ENCODE measurements around the gene MEGF10. TPM values are rescaled to one million over a fixed set of nuclear protein-coding genes. Genes with fewer than 3 reads are reported as not detected.

The MEGF10 gene
- total and polyA plus RNA-seq, 2 donors (not counting 1 experiment from before 2014, with no cell fraction given) = not detected

DNA sequence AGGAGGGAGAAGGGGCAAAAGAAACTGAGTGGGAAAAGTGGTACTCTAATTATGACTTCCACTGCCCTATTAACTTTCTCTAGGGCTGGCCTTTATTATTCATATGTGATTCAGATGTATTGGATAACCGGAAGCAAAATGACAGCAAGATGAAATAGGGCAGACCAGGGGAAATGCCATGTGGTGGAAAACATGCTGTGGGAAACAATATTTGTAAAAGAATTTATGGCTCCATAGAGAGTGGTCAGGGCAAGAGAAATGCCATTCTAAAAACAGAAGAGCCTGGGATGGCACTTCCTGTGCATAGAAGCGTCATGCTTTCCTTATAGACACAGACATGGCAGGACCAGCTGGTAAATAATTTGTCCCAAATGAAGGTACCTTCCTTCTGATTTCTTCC is 67.7 kb downstream of the MEGF10 start:
- no peak for ATAC-seq (ENCODE audit: low read depth)
- Histone ChIP-seq H2AFZ (ENCODE audit: insufficient read depth, low read depth, low read length, poor library complexity, severe bottlenecking) (no peak overlapping the region), H3K27ac (ENCODE audit: low read length in 2 of 2) (no peak overlapping the region), H3K36me3 (replicated peaks in 1 of 2; ENCODE audit: control extremely low read depth in 1 of 2, control insufficient read depth in 1 of 2, extremely low read depth in 1 of 2, insufficient read depth in 2 of 2, low read length in 1 of 2) (no peaks in the 10 kb centered on the region), H3K27me3 (replicated peaks in 1 of 4; ENCODE audit: control extremely low read depth in 1 of 4, control insufficient read depth in 3 of 4, insufficient read depth in 4 of 4, low read length in 3 of 4) (no peaks in the 10 kb centered on the region), H3K9me3 (ENCODE audit: control extremely low read depth in 1 of 3, control insufficient read depth in 2 of 3, insufficient read depth in 1 of 3, low read length in 2 of 3) (no peaks in the 10 kb centered on the region), H4K20me1 (ENCODE audit: control insufficient read depth, insufficient read depth, low read length, poor library complexity, severe bottlenecking) (no peaks in the 10 kb centered on the region), H3K4me1 (ENCODE audit: control insufficient read depth in 2 of 2, insufficient read depth in 2 of 2, low read length in 2 of 2) (no peaks in the 10 kb centered on the region), H3K4me3 (ENCODE audit: control extremely low read depth in 1 of 5, extremely low read depth in 1 of 5, insufficient read depth in 1 of 5, low read depth in 2 of 5, low read length in 4 of 5) (no peak overlapping the region), H3K4me2 (replicated peaks; ENCODE audit: low read depth, low read length, poor library complexity, severe bottlenecking) (no peak overlapping the region), H3K79me2 (ENCODE audit: control insufficient read depth, insufficient read depth, low read length) (no peaks in the 10 kb centered on the region), H3K9ac (ENCODE audit: low read length) (no peak overlapping the region)
- CTCF ChIA-PET = no interaction called here
- Mint-ChIP-seq H3K27me3 (peaks cover 20% of the 10 kb centered on the region), H3K27ac (no peak overlapping the region), H3K4me3 (no peak overlapping the region), H3K9me3 (ENCODE audit: insufficient read depth) (no peaks in the 10 kb centered on the region), H3K4me1 (no peaks in the 10 kb centered on the region)
- TF ChIP-seq, protein P1, sequence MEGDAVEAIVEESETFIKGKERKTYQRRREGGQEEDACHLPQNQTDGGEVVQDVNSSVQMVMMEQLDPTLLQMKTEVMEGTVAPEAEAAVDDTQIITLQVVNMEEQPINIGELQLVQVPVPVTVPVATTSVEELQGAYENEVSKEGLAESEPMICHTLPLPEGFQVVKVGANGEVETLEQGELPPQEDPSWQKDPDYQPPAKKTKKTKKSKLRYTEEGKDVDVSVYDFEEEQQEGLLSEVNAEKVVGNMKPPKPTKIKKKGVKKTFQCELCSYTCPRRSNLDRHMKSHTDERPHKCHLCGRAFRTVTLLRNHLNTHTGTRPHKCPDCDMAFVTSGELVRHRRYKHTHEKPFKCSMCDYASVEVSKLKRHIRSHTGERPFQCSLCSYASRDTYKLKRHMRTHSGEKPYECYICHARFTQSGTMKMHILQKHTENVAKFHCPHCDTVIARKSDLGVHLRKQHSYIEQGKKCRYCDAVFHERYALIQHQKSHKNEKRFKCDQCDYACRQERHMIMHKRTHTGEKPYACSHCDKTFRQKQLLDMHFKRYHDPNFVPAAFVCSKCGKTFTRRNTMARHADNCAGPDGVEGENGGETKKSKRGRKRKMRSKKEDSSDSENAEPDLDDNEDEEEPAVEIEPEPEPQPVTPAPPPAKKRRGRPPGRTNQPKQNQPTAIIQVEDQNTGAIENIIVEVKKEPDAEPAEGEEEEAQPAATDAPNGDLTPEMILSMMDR (IDR thresholded peaks at IDR 0.05) = no peak
- no peak for TF ChIP-seq EZH2 (IDR thresholded peaks at IDR 0.05; ENCODE audit: borderline replicate concordance, insufficient read depth, low read depth, low read length, poor library complexity, severe bottlenecking)
- WGBS (ENCODE audit: insufficient coverage) = 25% methylated on average over 1 of the region's 2 CpGs
- no peak for DNase-seq
- intact Hi-C loops (cut with micrococcal nuclease) = no loop called here
- POLR2A ChIA-PET = no interaction called here

DNA sequence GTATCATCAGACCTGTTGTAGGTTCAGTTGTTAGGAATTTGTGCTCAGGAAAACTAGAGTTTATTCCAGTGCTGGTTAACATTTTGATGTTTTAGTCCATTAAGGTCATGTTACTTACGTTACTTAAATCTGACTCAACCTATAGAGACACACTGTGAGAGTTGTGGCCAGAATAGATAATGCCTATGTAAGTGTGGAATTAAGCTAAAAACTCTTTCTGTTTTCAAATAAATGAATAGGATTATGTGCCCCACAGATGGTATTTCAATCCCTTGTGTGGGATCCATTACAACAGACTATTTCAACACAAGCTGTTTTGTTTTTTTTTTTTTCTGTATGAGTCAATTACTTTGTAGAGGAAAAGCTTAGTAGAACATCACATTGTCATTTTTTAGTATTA is 68.1 kb downstream of the MEGF10 start:
- no CpG with 5 or more reads among the region's 1 CpG for WGBS (ENCODE audit: insufficient coverage)
- TF ChIP-seq EZH2 (IDR thresholded peaks at IDR 0.05; ENCODE audit: borderline replicate concordance, insufficient read depth, low read depth, low read length, poor library complexity, severe bottlenecking) = no peak
- TF ChIP-seq, protein P1 (IDR thresholded peaks at IDR 0.05) = no peak
- Histone ChIP-seq H3K9me3 (ENCODE audit: control extremely low read depth in 1 of 3, control insufficient read depth in 2 of 3, insufficient read depth in 1 of 3, low read length in 2 of 3) (no peaks in the 10 kb centered on the region), H3K27ac (ENCODE audit: low read length in 2 of 2) (no peak overlapping the region), H2AFZ (ENCODE audit: insufficient read depth, low read depth, low read length, poor library complexity, severe bottlenecking) (no peak overlapping the region), H3K36me3 (replicated peaks in 1 of 2; ENCODE audit: control extremely low read depth in 1 of 2, control insufficient read depth in 1 of 2, extremely low read depth in 1 of 2, insufficient read depth in 2 of 2, low read length in 1 of 2) (no peaks in the 10 kb centered on the region), H4K20me1 (ENCODE audit: control insufficient read depth, insufficient read depth, low read length, poor library complexity, severe bottlenecking) (no peaks in the 10 kb centered on the region), H3K9ac (ENCODE audit: low read length) (no peak overlapping the region), H3K4me2 (replicated peaks; ENCODE audit: low read depth, low read length, poor library complexity, severe bottlenecking) (no peak overlapping the region), H3K4me3 (ENCODE audit: control extremely low read depth in 1 of 5, extremely low read depth in 1 of 5, insufficient read depth in 1 of 5, low read depth in 2 of 5, low read length in 4 of 5) (no peak overlapping the region), H3K27me3 (replicated peaks in 1 of 4; ENCODE audit: control extremely low read depth in 1 of 4, control insufficient read depth in 3 of 4, insufficient read depth in 4 of 4, low read length in 3 of 4) (no peaks in the 10 kb centered on the region), H3K79me2 (ENCODE audit: control insufficient read depth, insufficient read depth, low read length) (no peaks in the 10 kb centered on the region), H3K4me1 (ENCODE audit: control insufficient read depth in 2 of 2, insufficient read depth in 2 of 2, low read length in 2 of 2) (no peaks in the 10 kb centered on the region)
- H3K4me1 Mint-ChIP-seq = no peaks in the 10 kb centered on the region
- DNase-seq (no peak), ATAC-seq (ENCODE audit: low read depth) (no peak)
- H3K4me3 Mint-ChIP-seq = no peak overlapping the region
- H3K27ac Mint-ChIP-seq = no peak overlapping the region
- CTCF ChIA-PET = interaction anchor here (1.2 kb wide), 1 partner anchor 16 kb away, joined by 4 read pairs; no protein-coding TSS in a partner anchor
- intact Hi-C loops (cut with micrococcal nuclease) = no loop called here
- H3K9me3 Mint-ChIP-seq (ENCODE audit: insufficient read depth) = no peaks in the 10 kb centered on the region
- POLR2A ChIA-PET = no interaction called here
- H3K27me3 Mint-ChIP-seq = peaks cover 22% of the 10 kb centered on the region
